Trophoblast cell (in vitro differentiated cells and primary cell): ENCODE results near the gene TAF8.

ENCODE experiments used
- DNase-seq, 2 donors: peaks; one replicate each; pipeline ENCODE4 v3.0.0-alpha.2; 2016
- H2AFZ ChIP-seq: 2 replicates; pipeline ENCODE4 v1.6.1; 2013; ENCODE audit warnings: low read length, moderate library complexity, mild to moderate bottlenecking; ENCODE audit not compliant: insufficient read depth, poor library complexity
- H2AK5ac ChIP-seq: 2 replicates; pipeline ENCODE4 v1.6.1; 2013; ENCODE audit warnings: mild to moderate bottlenecking, low read length
- H2BK120ac ChIP-seq: 2 replicates; pipeline ENCODE4 v1.6.1; 2013; ENCODE audit warnings: low read length, mild to moderate bottlenecking, moderate library complexity; ENCODE audit not compliant: insufficient read depth, poor library complexity
- H2BK12ac ChIP-seq: 2 replicates; pipeline ENCODE4 v1.6.1; 2013; ENCODE audit warnings: mild to moderate bottlenecking, low read length, moderate library complexity
- H2BK5ac ChIP-seq: 2 replicates; pipeline ENCODE4 v1.6.1; 2013; ENCODE audit warnings: low read length, low read depth, moderate library complexity, mild to moderate bottlenecking; ENCODE audit not compliant: poor library complexity
- H3K14ac ChIP-seq: 2 replicates; pipeline ENCODE4 v1.6.1; 2013; ENCODE audit warnings: mild to moderate bottlenecking, low read length
- H3K18ac ChIP-seq: 2 replicates; pipeline ENCODE4 v1.6.1; 2013; ENCODE audit warnings: mild to moderate bottlenecking, low read length
- H3K23ac ChIP-seq: 2 replicates; pipeline ENCODE4 v1.6.1; 2013; ENCODE audit warnings: low read length
- H3K27ac ChIP-seq: 2 replicates; pipeline ENCODE4 v1.5.1; 2013; ENCODE audit warnings: low read depth, mild to moderate bottlenecking, inconsistent platforms, low read length, moderate library complexity
- H3K27me3 ChIP-seq: 2 replicates; pipeline ENCODE4 v1.6.1; 2013; ENCODE audit warnings: inconsistent platforms, mild to moderate bottlenecking, low read length, moderate library complexity; ENCODE audit not compliant: insufficient read depth
- H3K36me3 ChIP-seq, 2 experiments: 1 replicate in 1 of 2; 2 replicates in 1 of 2; pipeline ENCODE4 v1.6.1; 2013; ENCODE audit warnings: low read length in 2 of 2, mild to moderate bottlenecking in 2 of 2, moderate library complexity in 1 of 2; ENCODE audit not compliant: insufficient read depth in 2 of 2, control insufficient read depth in 1 of 2
- H3K4ac ChIP-seq: 2 replicates; pipeline ENCODE4 v1.6.1; 2013; ENCODE audit warnings: low read depth, mild to moderate bottlenecking, low read length, moderate library complexity
- H3K4me1 ChIP-seq, 2 experiments: 1 replicate in 1 of 2; 2 replicates in 1 of 2; pipeline ENCODE4 v1.6.1; 2013; ENCODE audit warnings: low read length in 2 of 2, mild to moderate bottlenecking in 2 of 2, moderate library complexity in 1 of 2; ENCODE audit not compliant: insufficient read depth in 2 of 2, control insufficient read depth in 1 of 2
- H3K4me2 ChIP-seq: 2 replicates; pipeline ENCODE4 v1.6.1; 2013; ENCODE audit warnings: inconsistent platforms, mild to moderate bottlenecking, low read length, moderate library complexity
- H3K4me3 ChIP-seq: 2 replicates; pipeline ENCODE4 v1.5.1; 2013; ENCODE audit warnings: mild to moderate bottlenecking, low read depth, low read length, inconsistent platforms
- H3K79me1 ChIP-seq: one replicate; pipeline ENCODE4 v1.6.1; 2013; ENCODE audit warnings: low read length
- H3K79me2 ChIP-seq: 2 replicates; pipeline ENCODE4 v1.6.1; 2013; ENCODE audit warnings: low read length, mild to moderate bottlenecking; ENCODE audit not compliant: control insufficient read depth, insufficient read depth, poor library complexity
- H3K9ac ChIP-seq: 2 replicates; pipeline ENCODE4 v1.6.1; 2013; ENCODE audit warnings: mild to moderate bottlenecking, low read length
- H3K9me3 ChIP-seq: 2 replicates; pipeline ENCODE4 v1.6.1; 2013; ENCODE audit warnings: low read depth, mild to moderate bottlenecking, control low read depth, inconsistent platforms, low read length; ENCODE audit not compliant: insufficient read depth
- H4K12ac ChIP-seq: 2 replicates; pipeline ENCODE4 v1.6.1; 2013; ENCODE audit warnings: low read depth, mild to moderate bottlenecking, low read length, moderate library complexity
- H4K8ac ChIP-seq: 2 replicates; pipeline ENCODE4 v1.6.1; 2013; ENCODE audit warnings: low read depth, mild to moderate bottlenecking, low read length, moderate library complexity
- H4K91ac ChIP-seq: one replicate; pipeline ENCODE4 v1.6.1; 2013; ENCODE audit warnings: low read depth, mild to moderate bottlenecking, low read length, moderate library complexity
- whole genome bisulfite sequencing: extraction: QIAGEN DNeasy Blood & Tissue Kit; methylation state at CpG from one replicate; pipeline ENCODE4 v1.1.7; 2013; ENCODE audit warnings: missing lambda C conversion rate; ENCODE audit not compliant: insufficient read length, insufficient coverage; ENCODE audit errors: extremely low coverage; 5-methylcytosine and 5-hydroxymethylcytosine counted together

Gene TAF8

GRCh38 chr6:42068872-42069522 is 18.7 kb downstream of the TAF8 start:
- Histone ChIP-seq H3K36me3 (peaks cover 38 to 54% of the 10 kb centered on the region in 2 experiments), H3K27me3 (no peaks in the 10 kb centered on the region), H3K4ac (no peak overlapping the region), H2BK12ac (no peak overlapping the region), H3K18ac (no peak overlapping the region), H2BK5ac (no peak overlapping the region), H2BK120ac (no peak overlapping the region), H3K9ac (no peak overlapping the region), H3K4me3 (no peak overlapping the region), H2AK5ac (no peak overlapping the region), H3K27ac (no peak overlapping the region), H3K14ac (no peak overlapping the region), H3K4me1 (no peaks in the 10 kb centered on the region), H4K12ac (no peak overlapping the region), H3K9me3 (no peaks in the 10 kb centered on the region), H3K79me2 (no peaks in the 10 kb centered on the region), H3K79me1 (no peaks in the 10 kb centered on the region), H4K8ac (no peak overlapping the region), H3K23ac (no peak overlapping the region), H3K4me2 (no peak overlapping the region), H4K91ac (no peak overlapping the region), H2AFZ (no peak overlapping the region)
- DNase-seq = no peak
- WGBS = no CpG with 5 or more reads among the region's 5 CpGs

- H3K4me2 ChIP-seq = no peak overlapping the region
- H3K27me3 ChIP-seq = no peaks in the 10 kb centered on the region
- no peak overlapping the region for H2BK12ac ChIP-seq
- no peak for DNase-seq
- H2BK5ac ChIP-seq = no peak overlapping the region
- H3K36me3 ChIP-seq = peaks cover 26 to 54% of the 10 kb centered on the region in 2 experiments
- no peaks in the 10 kb centered on the region for H3K79me1 ChIP-seq
- H3K4ac ChIP-seq = no peak overlapping the region
- H4K91ac ChIP-seq = no peak overlapping the region
- no peak overlapping the region for H3K14ac ChIP-seq
- H3K23ac ChIP-seq = no peak overlapping the region
- H3K79me2 ChIP-seq = no peaks in the 10 kb centered on the region
- WGBS = no CpG with 5 or more reads among the region's 6 CpGs
- H3K9me3 ChIP-seq = no peaks in the 10 kb centered on the region
- no peak overlapping the region for H3K18ac ChIP-seq
- no peak overlapping the region for H3K27ac ChIP-seq
- no peak overlapping the region for H3K4me3 ChIP-seq
- no peak overlapping the region for H2AFZ ChIP-seq
- H4K12ac ChIP-seq = no peak overlapping the region
- H3K4me1 ChIP-seq = no peaks in the 10 kb centered on the region
- no peak overlapping the region for H4K8ac ChIP-seq
- H2BK120ac ChIP-seq = no peak overlapping the region
- peak overlapping the region; percentile 5 for H3K9ac ChIP-seq
- H2AK5ac ChIP-seq = no peak overlapping the region
These were observed 21.7 kb downstream of the TAF8 start for GRCh38 chr6:42071881-42072583.

GRCh38 chr6:42073287-42073686 is 23.0 kb downstream of the TAF8 start:
- no peak for DNase-seq
- Histone ChIP-seq H3K79me2 (no peaks in the 10 kb centered on the region), H4K12ac (no peak overlapping the region), H2BK120ac (no peak overlapping the region), H3K23ac (no peak overlapping the region), H2AK5ac (no peak overlapping the region), H3K4me3 (no peak overlapping the region), H2BK5ac (no peak overlapping the region), H3K9me3 (no peaks in the 10 kb centered on the region), H2BK12ac (no peak overlapping the region), H3K4me1 (no peaks in the 10 kb centered on the region), H3K14ac (no peak overlapping the region), H3K4ac (no peak overlapping the region), H3K27me3 (no peaks in the 10 kb centered on the region), H3K79me1 (no peaks in the 10 kb centered on the region), H4K91ac (no peak overlapping the region), H3K9ac (no peak overlapping the region), H3K36me3 (peaks cover 24 to 51% of the 10 kb centered on the region in 2 experiments), H4K8ac (no peak overlapping the region), H3K4me2 (no peak overlapping the region), H3K27ac (no peak overlapping the region), H3K18ac (no peak overlapping the region), H2AFZ (no peak overlapping the region)
- no CpG with 5 or more reads among the region's 2 CpGs for WGBS

GRCh38 chr6:42075159-42075838 is 25.0 kb downstream of the TAF8 start:
- no peak overlapping the region for H3K27ac ChIP-seq
- no peak overlapping the region for H3K4me2 ChIP-seq
- H3K79me2 ChIP-seq = no peaks in the 10 kb centered on the region
- no peak overlapping the region for H2BK120ac ChIP-seq
- no peak overlapping the region for H4K91ac ChIP-seq
- no peak overlapping the region for H3K9ac ChIP-seq
- no peak overlapping the region for H2AK5ac ChIP-seq
- H3K4me3 ChIP-seq = no peak overlapping the region
- H3K4ac ChIP-seq = no peak overlapping the region
- H3K27me3 ChIP-seq = no peaks in the 10 kb centered on the region
- no peak overlapping the region for H3K23ac ChIP-seq
- no CpG with 5 or more reads among the region's 7 CpGs for WGBS
- no peak overlapping the region for H3K14ac ChIP-seq
- no peaks in the 10 kb centered on the region for H3K79me1 ChIP-seq
- H4K12ac ChIP-seq = no peak overlapping the region
- no peak overlapping the region for H3K18ac ChIP-seq
- H2BK12ac ChIP-seq = no peak overlapping the region
- H3K4me1 ChIP-seq = no peaks in the 10 kb centered on the region
- no peak overlapping the region for H2BK5ac ChIP-seq
- H3K9me3 ChIP-seq = no peaks in the 10 kb centered on the region
- no peak overlapping the region for H2AFZ ChIP-seq
- peaks cover 14 to 43% of the 10 kb centered on the region in 2 experiments for H3K36me3 ChIP-seq
- no peak overlapping the region for H4K8ac ChIP-seq
- DNase-seq = peak; percentile 72 to 92
